ENCODE data around the gene RELN. TPM values are rescaled to one million over a fixed set of nuclear protein-coding genes. Genes with fewer than 3 reads are reported as not detected.
"Not testable (repeated sequence)": the region's sequence is repeated elsewhere in the genome, so short reads cannot be mapped to it uniquely, and the experiment has no call there.

The RELN gene
- polyA plus RNA-seq, 1 experiment, result 4.3 TPM

- Histone ChIP-seq H3K36me3 (ENCODE audit: control insufficient read depth, insufficient read depth, low read length) (no peaks in the 10 kb centered on the region), H3K27me3 (ENCODE audit: control insufficient read depth, insufficient read depth, low read length) (no peaks in the 10 kb centered on the region), H3K4me3 (ENCODE audit: low read depth, low read length) (no peak overlapping the region)
- ChIA-PET POLR2A (no interaction called here), CTCF (no interaction called here)
- DNase-seq (ENCODE audit: low read depth), result no peak
- no peak for TF ChIP-seq CTCF (IDR thresholded peaks at IDR 0.05; ENCODE audit: insufficient read depth, low read depth, low read length)
Observed at GRCh38 chr7:103504505-103505135, 484.8 kb downstream of the RELN start.

- DNase-seq (ENCODE audit: low read depth), result no peak
- H3K36me3 ChIP-seq (ENCODE audit: control insufficient read depth, insufficient read depth, low read length), result no peaks in the 10 kb centered on the region
- H3K27me3 ChIP-seq (ENCODE audit: control insufficient read depth, insufficient read depth, low read length), result no peaks in the 10 kb centered on the region
- no peak overlapping the region for H3K4me3 ChIP-seq (ENCODE audit: low read depth, low read length)
- no peak for TF ChIP-seq CTCF (IDR thresholded peaks at IDR 0.05; ENCODE audit: insufficient read depth, low read depth, low read length)
- CTCF ChIA-PET, result interaction anchor here (0.6 kb wide), 1 partner anchor 16 kb away, joined by 4 read pairs; no protein-coding TSS in a partner anchor
- POLR2A ChIA-PET, result no interaction called here
Observed at GRCh38 chr7:103501206-103501605, 488.3 kb downstream of the RELN start.

GRCh38 chr7:103499976-103500375 lies 489.5 kb downstream of the RELN start:
- TF ChIP-seq CTCF (IDR thresholded peaks at IDR 0.05; ENCODE audit: insufficient read depth, low read depth, low read length), result no peak
- no peaks in the 10 kb centered on the region for H3K36me3 ChIP-seq (ENCODE audit: control insufficient read depth, insufficient read depth, low read length)
- H3K27me3 ChIP-seq (ENCODE audit: control insufficient read depth, insufficient read depth, low read length), result no peaks in the 10 kb centered on the region
- CTCF ChIA-PET, result no interaction called here
- DNase-seq (ENCODE audit: low read depth), result no peak
- H3K4me3 ChIP-seq (ENCODE audit: low read depth, low read length), result no peak overlapping the region
- POLR2A ChIA-PET, result no interaction called here

- ChIA-PET CTCF (no interaction called here), POLR2A (no interaction called here)
- Histone ChIP-seq H3K27me3 (ENCODE audit: control insufficient read depth, insufficient read depth, low read length) (no peaks in the 10 kb centered on the region), H3K36me3 (ENCODE audit: control insufficient read depth, insufficient read depth, low read length) (no peaks in the 10 kb centered on the region), H3K4me3 (ENCODE audit: low read depth, low read length) (no peak overlapping the region)
- TF ChIP-seq CTCF (IDR thresholded peaks at IDR 0.05; ENCODE audit: insufficient read depth, low read depth, low read length), result no peak
- DNase-seq (ENCODE audit: low read depth), result no peak
Observed at GRCh38 chr7:103487419-103487818, 502.0 kb downstream of the RELN start.

GRCh38 chr7:103486873-103487272 lies 502.6 kb downstream of the RELN start:
- CTCF ChIA-PET; H3K36me3 ChIP-seq (ENCODE audit: control insufficient read depth, insufficient read depth, low read length); H3K4me3 ChIP-seq (ENCODE audit: low read depth, low read length); DNase-seq (ENCODE audit: low read depth); POLR2A ChIA-PET; H3K27me3 ChIP-seq (ENCODE audit: control insufficient read depth, insufficient read depth, low read length): not testable (repeated sequence)

- Histone ChIP-seq H3K27me3 (ENCODE audit: control insufficient read depth, insufficient read depth, low read length) (no peaks in the 10 kb centered on the region), H3K36me3 (ENCODE audit: control insufficient read depth, insufficient read depth, low read length) (no peaks in the 10 kb centered on the region), H3K4me3 (ENCODE audit: low read depth, low read length) (no peak overlapping the region)
- no peak for DNase-seq (ENCODE audit: low read depth)
- TF ChIP-seq CTCF (IDR thresholded peaks at IDR 0.05; ENCODE audit: insufficient read depth, low read depth, low read length), result no peak
- CTCF ChIA-PET, result no interaction called here
- POLR2A ChIA-PET, result no interaction called here
Observed at GRCh38 chr7:103480771-103481170, 508.7 kb downstream of the RELN start.

All from BJ (cell line).